GM18526 (cell line): ENCODE results near the gene COL27A1.
"Not testable (repeated sequence)": the region's sequence is repeated elsewhere in the genome, so short reads cannot be mapped to it uniquely, and the experiment has no call there.

Source experiments
- POLR2A ChIP-seq: IDR thresholded peaks from 3 replicates; pipeline ENCODE4 v1.6.1; 2011; ENCODE audit not compliant: insufficient read length; ENCODE audit errors: extremely low read depth

COL27A1 gene

DNA sequence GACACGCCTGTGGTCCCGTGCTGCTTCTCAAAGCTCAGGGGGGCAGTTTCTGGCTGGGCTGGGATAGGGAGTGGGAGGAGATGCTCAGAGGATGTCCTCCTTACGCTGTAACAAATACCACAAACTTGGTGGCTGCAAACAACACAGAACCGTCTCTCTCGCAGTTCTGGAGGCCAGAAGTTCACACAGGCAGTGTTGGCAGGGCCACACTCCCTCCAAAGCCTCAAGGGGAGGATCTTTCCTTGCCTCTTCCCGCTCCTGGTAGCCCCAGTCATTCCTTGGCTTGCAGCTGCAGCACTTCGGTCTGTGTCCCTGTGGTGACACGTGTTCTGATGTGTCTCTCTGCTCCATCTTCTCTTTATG, 157.2 kb downstream of the COL27A1 start:
- no peak for TF ChIP-seq POLR2A

GRCh38 chr9:114313186-114313585, 157.8 kb downstream of the COL27A1 start:
- TF ChIP-seq POLR2A, result no peak

- no peak for TF ChIP-seq POLR2A
These were observed 159.0 kb downstream of the COL27A1 start for GRCh38 chr9:114314256-114314867.

- TF ChIP-seq POLR2A, result no peak
These were observed 159.8 kb downstream of the COL27A1 start for GRCh38 chr9:114314881-114315722.

GRCh38 chr9:114315723-114316363, 160.5 kb downstream of the COL27A1 start:
- TF ChIP-seq POLR2A, result no peak

DNA sequence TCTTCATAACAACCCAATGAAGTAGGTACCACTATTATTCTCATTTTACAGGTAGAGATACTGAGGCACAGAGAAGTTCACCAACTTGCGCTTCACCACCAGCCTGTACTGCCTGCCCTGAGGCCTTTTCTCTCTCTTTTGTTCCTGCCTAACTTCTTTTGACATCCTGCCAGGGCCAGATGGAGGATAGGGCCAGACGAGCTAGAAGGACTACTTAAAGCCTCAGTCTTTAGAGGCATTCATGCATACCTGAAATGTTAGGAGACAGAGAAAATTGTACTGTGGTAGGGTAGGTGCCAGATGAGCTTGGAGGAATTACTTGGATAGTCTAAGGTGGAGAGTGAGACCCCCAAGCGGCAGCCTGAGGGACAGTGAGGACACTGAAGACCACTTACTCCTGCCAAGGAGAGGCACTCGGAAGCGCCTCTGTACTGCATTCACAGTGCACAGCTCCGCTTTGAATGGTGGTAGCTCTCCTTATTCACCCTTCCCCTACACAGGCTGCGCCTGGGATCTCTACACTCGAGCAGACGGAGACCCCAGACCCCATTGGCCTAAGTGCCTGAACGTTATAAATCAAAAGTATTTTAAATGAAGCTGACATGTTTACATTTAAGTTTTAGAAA, 161.4 kb downstream of the COL27A1 start:
- TF ChIP-seq POLR2A, result no peak

DNA sequence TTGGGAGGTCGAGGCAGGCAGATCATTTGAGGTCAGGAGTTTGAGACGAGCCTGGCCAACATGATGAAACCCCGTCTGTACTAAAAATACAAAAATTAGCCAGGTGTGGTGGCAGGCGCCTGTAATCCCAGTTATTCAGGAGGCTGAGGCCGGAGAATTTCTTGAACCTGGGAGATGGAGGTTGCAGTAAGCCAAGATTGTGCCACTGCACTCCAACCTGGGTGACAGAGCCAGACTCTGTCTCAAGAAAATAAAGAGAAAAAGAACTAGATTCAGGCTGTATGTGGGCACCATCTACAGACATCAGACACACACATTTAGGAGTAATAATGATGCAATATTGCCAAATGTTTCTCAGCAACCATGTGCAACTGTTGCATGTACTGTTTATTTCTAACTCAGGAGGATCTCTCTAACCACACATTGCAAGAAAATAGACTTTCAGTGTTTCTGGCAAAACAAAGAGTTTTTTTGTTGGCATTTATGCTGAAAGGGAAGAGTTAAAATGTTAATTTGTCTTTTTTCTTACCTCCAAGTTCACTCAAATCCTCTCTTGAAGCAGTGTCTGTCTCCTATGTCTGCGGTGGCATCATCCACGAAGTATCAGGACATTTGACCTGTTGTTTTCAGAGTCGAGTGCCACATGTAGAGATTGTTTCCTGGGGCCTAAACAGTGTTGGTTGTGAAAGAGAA, 162.5 kb downstream of the COL27A1 start:
- no peak for TF ChIP-seq POLR2A

GRCh38 chr9:114318416-114318815, 163.1 kb downstream of the COL27A1 start:
- no peak for TF ChIP-seq POLR2A

DNA sequence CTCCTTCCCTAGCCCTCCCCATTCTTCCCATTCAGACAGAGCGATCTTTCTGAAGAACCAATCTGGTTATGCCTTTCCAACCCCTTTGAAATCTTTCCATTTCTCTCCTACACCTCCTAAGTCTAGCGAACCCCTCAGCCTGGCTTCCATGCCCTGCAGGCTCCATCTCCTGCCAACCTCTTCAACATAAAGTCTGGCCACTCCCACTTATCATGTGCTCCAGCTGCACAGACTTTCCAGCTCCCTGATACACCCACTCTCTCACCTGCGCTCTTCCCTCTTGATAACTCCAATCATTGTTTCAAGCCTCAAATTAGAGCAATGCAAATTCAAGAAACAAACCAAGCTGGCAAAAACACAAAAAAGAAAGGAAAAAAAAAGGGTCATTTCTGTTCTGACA, 163.8 kb downstream of the COL27A1 start:
- no peak for TF ChIP-seq POLR2A

- no peak for TF ChIP-seq POLR2A
These were observed 166.4 kb downstream of the COL27A1 start for GRCh38 chr9:114321759-114322158.

DNA sequence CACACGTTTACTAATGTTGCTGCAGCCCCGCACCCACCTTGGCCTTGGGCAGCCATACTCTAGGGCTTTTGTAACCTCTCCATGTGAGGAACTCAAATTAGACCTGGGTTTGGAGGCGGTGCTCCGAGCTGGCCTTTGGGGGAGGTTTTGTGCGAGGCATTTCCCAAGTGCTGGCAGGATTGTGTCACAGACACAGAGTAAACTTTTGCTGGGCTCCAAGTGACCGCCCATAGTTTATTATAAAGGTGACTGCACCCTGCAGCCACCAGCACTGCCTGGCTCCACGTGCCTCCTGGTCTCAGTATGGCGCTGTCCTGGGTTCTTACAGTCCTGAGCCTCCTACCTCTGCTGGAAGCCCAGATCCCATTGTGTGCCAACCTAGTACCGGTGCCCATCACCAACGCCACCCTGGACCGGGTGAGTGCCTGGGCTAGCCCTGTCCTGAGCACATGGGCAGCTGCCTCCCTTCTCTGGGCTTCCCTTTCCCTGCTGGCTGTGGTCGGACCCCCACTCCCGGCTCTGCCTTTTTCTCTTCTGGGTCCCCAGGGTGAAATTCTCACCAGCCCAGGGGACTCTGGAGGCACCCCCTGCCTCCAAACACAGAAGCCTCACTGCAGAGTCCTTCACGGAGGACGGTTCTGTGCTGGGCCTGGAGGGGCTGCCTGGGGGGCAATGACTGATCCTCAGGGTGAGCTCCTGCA, 167.6 kb downstream of the COL27A1 start, which contains the start of gene ORM1:
TSS of gene ORM1 (plus strand) at position 268 of the 701 bp plus-strand sequence. CDS start at position 304, 36 bp downstream.
- not testable (repeated sequence) for TF ChIP-seq POLR2A

DNA sequence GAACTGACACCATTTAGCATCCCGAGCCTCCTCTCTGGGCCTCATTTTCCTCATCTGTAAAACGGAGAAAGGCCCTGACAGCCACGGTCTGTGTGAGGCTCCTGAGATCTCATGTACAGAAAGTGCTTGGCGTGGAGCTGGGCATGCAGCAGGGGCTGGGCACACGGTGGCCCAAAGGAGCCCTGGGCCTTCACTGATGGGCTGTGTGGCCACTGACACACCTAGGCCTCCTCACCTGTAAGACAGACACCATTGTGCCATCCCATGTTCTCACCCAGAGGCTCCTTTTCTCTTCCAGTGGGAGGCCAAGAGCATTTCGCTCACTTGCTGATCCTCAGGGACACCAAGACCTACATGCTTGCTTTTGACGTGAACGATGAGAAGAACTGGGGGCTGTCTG, 169.2 kb downstream of the COL27A1 start:
- TF ChIP-seq POLR2A, result no peak

DNA sequence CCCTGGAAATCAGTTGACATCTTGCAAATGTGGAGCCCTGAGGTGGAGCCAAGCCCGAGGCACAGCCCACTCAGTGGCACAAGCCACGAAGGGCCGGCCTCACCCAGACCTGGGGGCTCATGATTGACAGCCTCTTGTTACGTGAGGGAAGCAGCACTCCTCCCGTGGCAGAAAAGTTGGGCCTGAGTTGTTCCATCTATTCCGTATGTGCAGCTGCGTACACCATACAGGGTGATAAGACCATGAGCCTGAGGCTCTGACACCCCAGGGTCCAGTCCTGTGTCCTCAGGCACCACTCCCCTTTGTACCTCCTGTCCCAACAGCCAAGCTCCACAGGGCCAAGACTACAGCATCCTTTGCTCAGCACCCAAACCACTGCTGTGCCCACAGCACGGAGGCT, 172.4 kb downstream of the COL27A1 start:
- TF ChIP-seq POLR2A, result no peak

GRCh38 chr9:114329625-114330022, 174.3 kb downstream of the COL27A1 start, which contains the start of gene ORM2:
TSS of gene ORM2 (plus strand) at chr9:114329869. CDS start at chr9:114329905, 36 bp downstream.
- not testable (repeated sequence) for TF ChIP-seq POLR2A
